RWPE1 (cell line): ENCODE data around the gene ZNF783.

Source experiments
- CTCF ChIA-PET: fragments of 350-600 bp; sonication (Branson Sonifier 250); formaldehyde crosslinking; extraction: SDS; loops from one replicate; lab custom pipeline; 2021; lab: Yijun Ruan, JAX
- POLR2A ChIA-PET: fragments of 400-600 bp; formaldehyde crosslinking; extraction: SDS; loops from one replicate; lab custom pipeline; 2020; ENCODE audit warnings: antibody characterized with exemption; ENCODE audit not compliant: low non-redundant PET; lab: Yijun Ruan, JAX
- DNase-seq: peaks from one replicate; pipeline ENCODE4 v3.0.0; 2012; ENCODE audit warnings: low spot score
- H3K27ac ChIP-seq: fragments of 450-650 bp; 2 replicates; pipeline ENCODE4 v1.5.1; 2017
- TF ChIP-seq, protein P1 (sequence below): fragments of 450-650 bp; conservative IDR thresholded peaks from 2 replicates; pipeline ENCODE4 v1.5.1; 2017; ENCODE audit warnings: low read depth, mild to moderate bottlenecking

The ZNF783 gene

DNA sequence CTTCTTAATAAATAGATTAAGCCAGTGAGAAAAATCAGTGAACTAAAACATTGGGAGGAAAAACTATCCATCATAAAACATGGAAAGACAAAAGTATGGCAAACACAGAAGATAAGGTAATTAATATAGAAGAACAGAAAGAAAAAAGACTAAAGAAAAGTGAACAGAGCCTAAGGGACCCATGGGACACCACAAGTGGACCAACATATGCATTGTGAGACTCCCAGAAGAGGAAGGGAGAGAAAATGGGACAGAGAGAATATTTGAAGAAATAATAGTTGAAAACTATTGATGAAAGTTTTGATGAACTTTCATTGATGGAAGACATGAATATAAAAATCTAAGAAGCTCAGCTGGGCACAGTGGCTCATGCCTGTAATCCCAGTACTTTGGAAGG lies 71.3 kb downstream of the ZNF783 start:
- DNase-seq, result no peak
- CTCF ChIA-PET, result no interaction called here
- TF ChIP-seq, protein P1, sequence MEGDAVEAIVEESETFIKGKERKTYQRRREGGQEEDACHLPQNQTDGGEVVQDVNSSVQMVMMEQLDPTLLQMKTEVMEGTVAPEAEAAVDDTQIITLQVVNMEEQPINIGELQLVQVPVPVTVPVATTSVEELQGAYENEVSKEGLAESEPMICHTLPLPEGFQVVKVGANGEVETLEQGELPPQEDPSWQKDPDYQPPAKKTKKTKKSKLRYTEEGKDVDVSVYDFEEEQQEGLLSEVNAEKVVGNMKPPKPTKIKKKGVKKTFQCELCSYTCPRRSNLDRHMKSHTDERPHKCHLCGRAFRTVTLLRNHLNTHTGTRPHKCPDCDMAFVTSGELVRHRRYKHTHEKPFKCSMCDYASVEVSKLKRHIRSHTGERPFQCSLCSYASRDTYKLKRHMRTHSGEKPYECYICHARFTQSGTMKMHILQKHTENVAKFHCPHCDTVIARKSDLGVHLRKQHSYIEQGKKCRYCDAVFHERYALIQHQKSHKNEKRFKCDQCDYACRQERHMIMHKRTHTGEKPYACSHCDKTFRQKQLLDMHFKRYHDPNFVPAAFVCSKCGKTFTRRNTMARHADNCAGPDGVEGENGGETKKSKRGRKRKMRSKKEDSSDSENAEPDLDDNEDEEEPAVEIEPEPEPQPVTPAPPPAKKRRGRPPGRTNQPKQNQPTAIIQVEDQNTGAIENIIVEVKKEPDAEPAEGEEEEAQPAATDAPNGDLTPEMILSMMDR, result no peak
- POLR2A ChIA-PET, result no interaction called here
- no peak overlapping the region for H3K27ac ChIP-seq

DNA sequence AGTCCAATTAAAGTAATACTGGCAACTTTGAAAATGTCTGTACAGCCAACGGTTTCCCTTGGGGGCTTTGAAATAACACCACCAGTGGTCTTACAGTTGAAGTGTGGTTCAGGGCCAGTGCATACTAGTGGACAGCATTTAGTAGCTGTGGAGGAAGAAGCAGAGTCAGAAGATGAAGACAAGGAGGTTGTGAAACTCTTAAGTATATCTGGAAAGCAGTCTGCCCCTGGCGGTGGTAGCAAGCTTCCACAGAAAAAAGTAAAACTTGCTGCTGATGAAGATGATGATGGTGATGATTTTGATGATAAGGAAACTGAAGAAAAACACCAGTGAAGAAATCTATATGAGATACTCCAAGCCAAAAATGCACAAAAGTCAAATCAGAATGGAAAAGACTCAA lies 72.2 kb downstream of the ZNF783 start:
- TF ChIP-seq, protein P1, result no peak
- ChIA-PET POLR2A (no interaction called here), CTCF (no interaction called here)
- DNase-seq, result no peak
- H3K27ac ChIP-seq, result no peak overlapping the region
